ENCODE data around the gene TNFRSF25. TPM values are rescaled to one million over a fixed set of nuclear protein-coding genes. Genes with fewer than 3 reads are reported as not detected.

The TNFRSF25 gene
- total and polyA plus RNA-seq, 2 experiments from 2014 or later: 7.1 to 14.0 TPM

GRCh38 chr1:6506210-6507036, 40.5 kb upstream of the TNFRSF25 start:
- Histone ChIP-seq H3K4me1 (ENCODE audit: insufficient read depth) (no peaks in the 10 kb centered on the region), H3K9me3 (ENCODE audit: low read depth) (no peaks in the 10 kb centered on the region), H3K4me3 (no peak overlapping the region), H4K20me1 (ENCODE audit: insufficient read depth, poor library complexity, severe bottlenecking) (no peaks in the 10 kb centered on the region), H3K79me2 (no peaks in the 10 kb centered on the region), H3K27ac (no peak overlapping the region), H3K36me3 (replicated peaks; ENCODE audit: insufficient read depth, low read depth) (no peaks in the 10 kb centered on the region), H3K4me2 (no peak overlapping the region), H2AFZ (no peak overlapping the region), H3K9me2 (replicated peaks; ENCODE audit: insufficient read depth) (no peaks in the 10 kb centered on the region), H3K27me3 (no peaks in the 10 kb centered on the region)
- no peak for TF ChIP-seq EZH2phosphoT487 (IDR thresholded peaks at IDR 0.05; ENCODE audit: low read depth, severe bottlenecking, unreplicated experiment)
- no peak for TF ChIP-seq EZH2 (IDR thresholded peaks at IDR 0.05; ENCODE audit: borderline replicate concordance)
- TF ChIP-seq CTCF (IDR thresholded peaks at IDR 0.05; ENCODE audit: poor library complexity): no peak
- WGBS (ENCODE audit: low lambda C conversion rate, missing lambda C conversion rate): 90% methylated on average over 25 of the region's 31 CpGs
- DNase-seq (ENCODE audit: low spot score): no peak

GRCh38 chr1:6505367-6506209, 39.6 kb upstream of the TNFRSF25 start:
- WGBS (ENCODE audit: low lambda C conversion rate, missing lambda C conversion rate): 95% methylated on average over 29 of the region's 31 CpGs
- H3K27me3 ChIP-seq: no peaks in the 10 kb centered on the region
- no peak for TF ChIP-seq EZH2 (IDR thresholded peaks at IDR 0.05; ENCODE audit: borderline replicate concordance)
- no peak for TF ChIP-seq EZH2phosphoT487 (IDR thresholded peaks at IDR 0.05; ENCODE audit: low read depth, severe bottlenecking, unreplicated experiment)
- no peak for TF ChIP-seq CTCF (IDR thresholded peaks at IDR 0.05; ENCODE audit: poor library complexity)
- DNase-seq (ENCODE audit: low spot score): no peak
- H3K36me3 ChIP-seq (replicated peaks; ENCODE audit: insufficient read depth, low read depth): no peaks in the 10 kb centered on the region
- H3K9me2 ChIP-seq (replicated peaks; ENCODE audit: insufficient read depth): no peaks in the 10 kb centered on the region
- H3K27ac ChIP-seq: no peak overlapping the region
- no peak overlapping the region for H2AFZ ChIP-seq
- no peak overlapping the region for H3K4me3 ChIP-seq
- H3K4me1 ChIP-seq (ENCODE audit: insufficient read depth): no peaks in the 10 kb centered on the region
- H3K4me2 ChIP-seq: no peak overlapping the region
- no peaks in the 10 kb centered on the region for H3K79me2 ChIP-seq
- no peaks in the 10 kb centered on the region for H3K9me3 ChIP-seq (ENCODE audit: low read depth)
- no peaks in the 10 kb centered on the region for H4K20me1 ChIP-seq (ENCODE audit: insufficient read depth, poor library complexity, severe bottlenecking)

GRCh38 chr1:6504887-6505286, 38.9 kb upstream of the TNFRSF25 start:
- Histone ChIP-seq H3K27me3 (no peaks in the 10 kb centered on the region), H3K27ac (no peak overlapping the region), H3K9me3 (ENCODE audit: low read depth) (no peaks in the 10 kb centered on the region), H3K9me2 (replicated peaks; ENCODE audit: insufficient read depth) (no peaks in the 10 kb centered on the region), H3K36me3 (replicated peaks; ENCODE audit: insufficient read depth, low read depth) (no peaks in the 10 kb centered on the region), H3K4me1 (ENCODE audit: insufficient read depth) (no peaks in the 10 kb centered on the region), H3K79me2 (no peaks in the 10 kb centered on the region), H4K20me1 (ENCODE audit: insufficient read depth, poor library complexity, severe bottlenecking) (no peaks in the 10 kb centered on the region), H2AFZ (no peak overlapping the region), H3K4me2 (no peak overlapping the region), H3K4me3 (no peak overlapping the region)
- TF ChIP-seq EZH2phosphoT487 (IDR thresholded peaks at IDR 0.05; ENCODE audit: low read depth, severe bottlenecking, unreplicated experiment): no peak
- no peak for TF ChIP-seq CTCF (IDR thresholded peaks at IDR 0.05; ENCODE audit: poor library complexity)
- TF ChIP-seq EZH2 (IDR thresholded peaks at IDR 0.05; ENCODE audit: borderline replicate concordance): no peak
- 91% methylated on average over 15 of the region's 15 CpGs for WGBS (ENCODE audit: low lambda C conversion rate, missing lambda C conversion rate)
- no peak for DNase-seq (ENCODE audit: low spot score)
